H1 (cell line): ENCODE results near the gene IRGQ. TPM values are rescaled to one million over a fixed set of nuclear protein-coding genes. Genes with fewer than 3 reads are reported as not detected.
A peak's percentile ranks its signal among the peaks of the same experiment; 100 is the strongest.

ENCODE experiments used
- CTCF ChIA-PET: fragments of 300-600 bp; sonication (Branson Sonifier 250); formaldehyde crosslinking; loops from one replicate; lab custom pipeline; 2021; ENCODE audit not compliant: partially characterized antibody; lab: Charles Lee
- POLR2A ChIA-PET: fragments of 300-600 bp; sonication (Branson Sonifier 250); formaldehyde crosslinking; loops from one replicate; lab custom pipeline; 2021; ENCODE audit warnings: inconsistent platforms; ENCODE audit not compliant: partially characterized antibody; lab: Charles Lee
- DNase-seq, 2 experiments: peaks; one replicate each; pipeline versions ENCODE4 v3.0.0 to v3.0.0-alpha.2; 2010 to 2022; ENCODE audit warnings: low spot score in 2 of 2, low read depth in 1 of 2, mixed read lengths in 1 of 2
- FAIRE-seq: peaks from 2 replicates; lab custom pipeline; 2011; peaks lifted over from hg19 to GRCh38; lab: Jason Lieb, UNC
- H2AFZ ChIP-seq: 2 replicates; pipeline ENCODE4 v1.8.1; 2012; ENCODE audit warnings: low read length, inconsistent platforms
- H2AK5ac ChIP-seq: 2 replicates; pipeline ENCODE4 v1.6.1; 2013; ENCODE audit warnings: low read depth, low read length
- H2BK120ac ChIP-seq: replicated peaks from 2 replicates; pipeline ENCODE3; 2013; ENCODE audit warnings: low read depth, low read length, inconsistent platforms
- H2BK12ac ChIP-seq: 2 replicates; pipeline ENCODE4 v1.6.1; 2013; ENCODE audit warnings: low read depth, low read length
- H2BK15ac ChIP-seq: 2 replicates; pipeline ENCODE4 v1.6.1; 2013; ENCODE audit warnings: low read length
- H2BK20ac ChIP-seq: 2 replicates; pipeline ENCODE4 v1.6.1; 2013; ENCODE audit warnings: low read length
- H2BK5ac ChIP-seq: 2 replicates; pipeline ENCODE4 v1.6.1; 2013; ENCODE audit warnings: low read depth, low read length
- H3K14ac ChIP-seq: 2 replicates; pipeline ENCODE4 v1.6.1; 2013; ENCODE audit warnings: inconsistent platforms; ENCODE audit not compliant: insufficient read length
- H3K18ac ChIP-seq: 2 replicates; pipeline ENCODE4 v1.6.1; 2013; ENCODE audit warnings: low read length; ENCODE audit errors: extremely low read depth
- H3K23ac ChIP-seq: 2 replicates; pipeline ENCODE4 v1.6.1; 2013; ENCODE audit warnings: inconsistent platforms; ENCODE audit not compliant: insufficient read length
- H3K23me2 ChIP-seq: 2 replicates; pipeline ENCODE4 v1.6.1; 2013; ENCODE audit warnings: low read depth, low read length
- H3K27ac ChIP-seq: 2 replicates; pipeline ENCODE4 v1.6.1; 2011; ENCODE audit warnings: low read depth, low read length, inconsistent platforms
- H3K27me3 ChIP-seq, 4 experiments: replicated peaks in 1 of 4; 1 replicate in 1 of 4; 2 replicates in 3 of 4; pipeline versions ENCODE4 v1.6.1 to v1.8.1; 2011 to 2013; ENCODE audit warnings: low read length in 3 of 4, mild to moderate bottlenecking in 3 of 4, inconsistent platforms in 2 of 4, mixed read lengths in 2 of 4, moderate library complexity in 1 of 4; ENCODE audit not compliant: control insufficient read depth in 3 of 4, insufficient read depth in 3 of 4; ENCODE audit errors: extremely low read depth in 1 of 4
- H3K36me3 ChIP-seq, 4 experiments: 2 replicates each; pipeline versions ENCODE4 v1.6.1 to v1.8.1; 2011 to 2013; ENCODE audit warnings: mild to moderate bottlenecking in 4 of 4, low read length in 3 of 4, moderate library complexity in 2 of 4, control low read depth in 1 of 4, inconsistent platforms in 1 of 4; ENCODE audit not compliant: insufficient read depth in 4 of 4, control insufficient read depth in 2 of 4
- H3K4ac ChIP-seq: replicated peaks from 2 replicates; pipeline ENCODE3; 2013; ENCODE audit warnings: low read length, low read depth, mixed read lengths, inconsistent platforms; ENCODE audit not compliant: insufficient read length
- H3K4me1 ChIP-seq, 4 experiments: replicated peaks in 1 of 4; 1 replicate in 1 of 4; 2 replicates in 3 of 4; pipeline versions ENCODE4 v1.6.1 to v1.8.1; 2011 to 2013; ENCODE audit warnings: low read length in 3 of 4, inconsistent platforms in 2 of 4, mixed read lengths in 1 of 4; ENCODE audit not compliant: insufficient read depth in 4 of 4, control insufficient read depth in 3 of 4
- H3K4me2 ChIP-seq, 2 experiments: 2 replicates each; pipeline versions ENCODE4 v1.6.1 to v1.8.1; 2011 to 2013; ENCODE audit warnings: low read depth in 2 of 2, low read length in 2 of 2, control low read depth in 1 of 2, inconsistent platforms in 1 of 2, mild to moderate bottlenecking in 1 of 2; ENCODE audit not compliant: insufficient read depth in 1 of 2
- H3K4me3 ChIP-seq, 4 experiments: fragments of 200-600, 300-600 bp in 1 of 4; sonication (generic), shearing (Covaris generic), sonication (Bioruptor Twin) in 1 of 4; 2 replicates each; pipeline versions ENCODE4 v1.5.1 to v1.8.1; 2011 to 2016; ENCODE audit warnings: low read length in 4 of 4, low read depth in 3 of 4, control low read depth in 2 of 4, inconsistent platforms in 2 of 4, mild to moderate bottlenecking in 2 of 4, mixed read lengths in 1 of 4, moderate library complexity in 1 of 4; ENCODE audit not compliant: insufficient read depth in 2 of 4; ENCODE audit errors: extremely low read depth in 1 of 4
- H3K56ac ChIP-seq: replicated peaks from 2 replicates; pipeline ENCODE3; 2013; ENCODE audit warnings: low read depth, mild to moderate bottlenecking, mixed read lengths, low read length, inconsistent platforms; ENCODE audit not compliant: insufficient read length
- H3K79me1 ChIP-seq: 2 replicates; pipeline ENCODE4 v1.6.1; 2013; ENCODE audit warnings: low read depth, low read length, control low read depth
- H3K79me2 ChIP-seq, 2 experiments: 2 replicates each; pipeline versions ENCODE4 v1.6.1 to v1.8.1; 2012 to 2013; ENCODE audit warnings: low read length in 2 of 2, mild to moderate bottlenecking in 2 of 2, inconsistent platforms in 1 of 2; ENCODE audit not compliant: insufficient read depth in 2 of 2, control insufficient read depth in 1 of 2
- H3K9ac ChIP-seq, 4 experiments: replicated peaks in 1 of 4; 1 replicate in 1 of 4; 2 replicates in 3 of 4; pipeline versions ENCODE4 v1.6.1 to v1.8.1; 2011 to 2013; ENCODE audit warnings: low read depth in 3 of 4, low read length in 3 of 4, control low read depth in 2 of 4, mild to moderate bottlenecking in 2 of 4, moderate library complexity in 2 of 4, inconsistent platforms in 1 of 4; ENCODE audit errors: extremely low read depth in 1 of 4
- H3K9me3 ChIP-seq, 2 experiments: 2 replicates each; pipeline versions ENCODE4 v1.6.1 to v1.8.1; 2012 to 2013; ENCODE audit warnings: mild to moderate bottlenecking in 2 of 2, moderate library complexity in 2 of 2, control low read depth in 1 of 2, inconsistent platforms in 1 of 2, low read depth in 1 of 2, low read length in 1 of 2, mixed read lengths in 1 of 2; ENCODE audit not compliant: insufficient read depth in 2 of 2
- H4K20me1 ChIP-seq, 2 experiments: replicated peaks in 1 of 2; 2 replicates each; pipeline versions ENCODE3 to v1.8.1; 2011 to 2013; ENCODE audit warnings: inconsistent platforms in 2 of 2, low read length in 2 of 2, mild to moderate bottlenecking in 1 of 2; ENCODE audit not compliant: insufficient read depth in 2 of 2, control insufficient read depth in 1 of 2
- H4K5ac ChIP-seq: 2 replicates; pipeline ENCODE4 v1.6.1; 2013; ENCODE audit warnings: low read length, low read depth, mixed read lengths, inconsistent platforms; ENCODE audit not compliant: insufficient read length
- H4K8ac ChIP-seq: 2 replicates; pipeline ENCODE4 v1.8.0; 2013; ENCODE audit warnings: mild to moderate bottlenecking, moderate library complexity, low read length, inconsistent platforms; ENCODE audit not compliant: insufficient read depth; ENCODE audit errors: extremely low read depth
- H4K91ac ChIP-seq: replicated peaks from 2 replicates; pipeline ENCODE3; 2013; ENCODE audit warnings: low read length, mixed read lengths, inconsistent platforms; ENCODE audit not compliant: insufficient read length
- CHD1 ChIP-seq: IDR thresholded peaks from 2 replicates; pipeline ENCODE4 v1.6.1; 2012; ENCODE audit warnings: low read depth, low read length, improper control_type of control experiment
- CHD2 ChIP-seq: IDR thresholded peaks from 2 replicates; pipeline ENCODE4 v1.6.1; 2012; ENCODE audit warnings: low read length, improper control_type of control experiment
- CREB1 ChIP-seq: IDR thresholded peaks from 2 replicates; pipeline ENCODE4 v1.6.1; 2012; ENCODE audit warnings: inconsistent platforms
- GTF2F1 ChIP-seq: IDR thresholded peaks from 2 replicates; pipeline ENCODE4 v1.6.1; 2012; ENCODE audit warnings: low read depth, low read length, improper control_type of control experiment, borderline replicate concordance
- KDM1A ChIP-seq: fragments of 200-600, 300-600 bp; sonication (generic); IDR thresholded peaks from 2 replicates; pipeline ENCODE4 v1.7.1; 2016; ENCODE audit warnings: mild to moderate bottlenecking, low read length, borderline replicate concordance
- KDM5A ChIP-seq: fragments of 200-600 bp; IDR thresholded peaks from 2 replicates; pipeline ENCODE4 v1.7.1; 2012; ENCODE audit warnings: mild to moderate bottlenecking, low read length, inconsistent platforms, mixed read lengths
- PHF8 ChIP-seq: fragments of 200-600 bp; sonication (generic); conservative IDR thresholded peaks from 2 replicates; pipeline ENCODE4 v1.7.1; 2012; ENCODE audit warnings: low read depth, mild to moderate bottlenecking, inconsistent platforms, low read length, moderate library complexity
- POLR2AphosphoS5 ChIP-seq: IDR thresholded peaks from 2 replicates; pipeline ENCODE4 v1.6.1; 2011; ENCODE audit warnings: low read depth, low read length
- POU5F1 ChIP-seq: IDR thresholded peaks from 2 replicates; pipeline ENCODE4 v1.6.1; 2011; ENCODE audit warnings: low read depth, mild to moderate bottlenecking, low read length, moderate library complexity
- SP1 ChIP-seq: IDR thresholded peaks from 2 replicates; pipeline ENCODE4 v1.6.1; 2011; ENCODE audit warnings: low read depth, low read length
- SRF ChIP-seq: IDR thresholded peaks from 2 replicates; pipeline ENCODE4 v1.6.1; 2011; ENCODE audit warnings: mild to moderate bottlenecking, low read depth, low read length, moderate library complexity
- SUZ12 ChIP-seq: fragments of 200-600 bp; sonication (generic); IDR thresholded peaks from 2 replicates; pipeline ENCODE4 v1.6.1; 2012; ENCODE audit warnings: mild to moderate bottlenecking, inconsistent platforms, low read length, moderate library complexity, mixed read lengths
- WGBS, 2 experiments: shearing (Covaris generic) in 1 of 2; methylation state at CpG; one replicate each; pipeline versions ENCODE4 v1.1.6 to v1.1.7; 2013 to 2015; ENCODE audit warnings: low lambda C conversion rate in 2 of 2, mixed read lengths in 2 of 2, inconsistent platforms in 1 of 2, low coverage in 1 of 2, missing lambda C conversion rate in 1 of 2; ENCODE audit not compliant: insufficient replicate concordance in 2 of 2, insufficient coverage in 1 of 2, insufficient read length in 1 of 2; ENCODE audit errors: extremely low coverage in 1 of 2, missing lambda C conversion rate in 1 of 2; 5-methylcytosine and 5-hydroxymethylcytosine counted together
- polyA plus RNA-seq, 7 experiments: library from polyadenylated mRNA; depleted of rRNA in 3 of 7; stranded (reverse) in 5 of 7; unstranded in 2 of 7; fragments of >200 nt in 5 of 7; fragments of 200-250 nt in 2 of 7; gene quantifications; 1 replicate in 5 of 7; 2 replicates in 1 of 7; 4 replicates in 1 of 7; pipeline versions ENCODE4 v1.2.1 to v1.2.3, GENCODE V29; 2011 to 2013; ENCODE audit warnings: missing spikeins in 2 of 7, mixed read lengths in 2 of 7
- total RNA-seq: library from RNA; stranded (reverse); fragmentation: NEBNext Ultra II Directional; extraction: Animal tissue kit (Norgen Biotek cat#: 25700); gene quantifications from 2 replicates; pipeline ENCODE4 v1.2.1, GENCODE V29; 2021

Gene IRGQ
- total and polyA plus RNA-seq, 2 of the 8 experiments (the other 6 are each of a cell fraction or from before 2014, with no cell fraction given), result 16.0 to 42.9 TPM

- H3K9me3 ChIP-seq, result no peaks in the 10 kb centered on the region
- H3K79me1 ChIP-seq, result peaks cover 11% of the 10 kb centered on the region
- ChIA-PET CTCF (interaction anchor here (0.5 to 3.2 kb wide), 10 partner anchors 8 to 56 kb away, joined by 3 to 26 read pairs (median 4); partner anchors contain the start of gene ZNF575), POLR2A (interaction anchor here (1.0 to 5.2 kb wide), 7 partner anchors 10 to 42 kb away, joined by 3 to 36 read pairs (median 5); partner anchors contain the start of genes IRGQ, ZNF575 and ZNF576)
- H4K5ac ChIP-seq, result peak within 1 kb of the TSS; percentile 24
- no peak within 1 kb of the TSS; the same call in 1 of the 2 replicates for H2AFZ ChIP-seq
- peak within 1 kb of the TSS; percentile 66 to 89 (median 76) for H3K4me3 ChIP-seq
- H4K91ac ChIP-seq, result peak within 1 kb of the TSS; percentile 34
- H3K14ac ChIP-seq, result no peak within 1 kb of the TSS
- peaks cover 0 to 4% of the 10 kb centered on the region in 2 experiments for H4K20me1 ChIP-seq
- H3K18ac ChIP-seq, result peak within 1 kb of the TSS; percentile 71
- H3K79me2 ChIP-seq, result peaks cover 0 to 8% of the 10 kb centered on the region in 2 experiments; a peak in 2 of 4 replicates
- H3K9ac ChIP-seq, result peak within 1 kb of the TSS; percentile 66 to 84 (median 73)
- H2AK5ac ChIP-seq, result peak within 1 kb of the TSS; percentile 88; the same call in 1 of the 2 replicates
- H2BK15ac ChIP-seq, result peak within 1 kb of the TSS; percentile 46
- peaks cover 0 to 13% (median 8%) of the 10 kb centered on the region in 4 experiments; a peak in 6 of 7 replicates for H3K4me1 ChIP-seq
- H3K23ac ChIP-seq, result no peak within 1 kb of the TSS
- H3K23me2 ChIP-seq, result peaks cover 19% of the 10 kb centered on the region
- no peak within 1 kb of the TSS for H2BK120ac ChIP-seq
- H3K56ac ChIP-seq, result no peak within 1 kb of the TSS
- DNase-seq (peak; percentile 93 to 95), FAIRE-seq (peak; percentile 24)
- H4K8ac ChIP-seq, result peak within 1 kb of the TSS; percentile 78; the same call in 1 of the 2 replicates
- H2BK12ac ChIP-seq, result peak within 1 kb of the TSS; percentile 90
- peak within 1 kb of the TSS; percentile 79 to 82 for H3K4me2 ChIP-seq
- 2% methylated on average over 47 of the region's 51 CpGs; no CpG with 5 or more reads in 1 of the 2 experiments for WGBS, 2 experiments
- peak within 1 kb of the TSS; percentile 68 for H3K27ac ChIP-seq
- H2BK5ac ChIP-seq, result peak within 1 kb of the TSS; percentile 78
- peak within 1 kb of the TSS; percentile 27 for H3K4ac ChIP-seq
- H3K36me3 ChIP-seq, result no peaks in the 10 kb centered on the region; a peak in 2 of 8 replicates
- H2BK20ac ChIP-seq, result 0 out of 2 replicates have a peak within 1 kb of the TSS, but pooled peaks have one; percentile 37
- no peaks in the 10 kb centered on the region for H3K27me3 ChIP-seq
- TF ChIP-seq PHF8, result peak; percentile 42; the same call in 1 of the 2 replicates
- TF ChIP-seq POU5F1, result no peak
- peak; percentile 32 for TF ChIP-seq KDM5A
- no peak for TF ChIP-seq GTF2F1
- peak; percentile 77; the same call in 1 of the 2 replicates for TF ChIP-seq POLR2AphosphoS5
- TF ChIP-seq CREB1, result peak; percentile 94
- peak; percentile 62; the same call in 1 of the 2 replicates for TF ChIP-seq SP1
- TF ChIP-seq CHD1, result no peak
- TF ChIP-seq SUZ12, result no peak
- TF ChIP-seq SRF, result no peak
- no peak for TF ChIP-seq KDM1A
- TF ChIP-seq CHD2, result no peak
These were observed 20.6 kb downstream of the IRGQ start, which contains the start of the genes PINLYP and XRCC1 for GRCh38 chr19:43575156-43575950. TSS of gene PINLYP (plus strand) at chr19:43575801. CDS start at chr19:43577192, 1,391 bp downstream. TSS of gene XRCC1 (minus strand) at chr19:43575527. CDS start at chr19:43575458, 69 bp downstream.
